ENCODE data around the gene COX5A. TPM values are rescaled to one million over a fixed set of nuclear protein-coding genes. Genes with fewer than 3 reads are reported as not detected.

Gene COX5A
- total and polyA plus RNA-seq, 10 donors: 83.2 to 247 (median 114) TPM

DNA sequence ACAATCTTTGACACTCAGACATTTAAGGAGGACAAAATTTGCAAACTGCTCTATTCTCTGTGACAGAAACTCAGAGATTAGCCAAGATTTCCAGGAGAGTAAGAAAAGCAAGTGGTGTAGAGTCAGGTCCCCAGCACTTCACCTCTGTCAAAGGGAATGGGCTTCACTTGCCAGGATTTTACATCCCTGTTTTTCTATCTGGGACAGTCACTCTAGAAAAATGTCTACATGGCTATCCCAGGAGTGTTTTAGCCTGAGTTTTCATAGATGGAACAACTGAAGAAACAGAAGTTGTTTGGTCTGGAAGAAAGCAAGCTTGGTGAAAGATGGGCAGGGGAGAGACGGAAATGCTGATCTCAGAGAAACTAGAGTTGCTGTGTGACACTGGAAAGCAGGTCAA, 34.2 kb downstream of the COX5A start:
- WGBS, 5 donors: 63 to 90% (median 81%) methylated on average over 1 of the region's 1 CpG
- H3K4me1 ChIP-seq: peaks cover 27 to 84% (median 73%) of the 10 kb centered on the region in 6 donors
- peak overlapping the region in 1 of 8 donors; percentile 93 for H3K27ac ChIP-seq
- intact Hi-C loops (cut with DNase I; ENCODE audit: low total_unique reads): loop anchor here (5.0 kb wide), 1 partner anchor 61 kb away; the partner anchor contains the start of gene ULK3
- no peaks in the 10 kb centered on the region for H3K27me3 ChIP-seq (replicated peaks in 1 of 7)
- no peak for DNase-seq
- TF ChIP-seq, protein P1, sequence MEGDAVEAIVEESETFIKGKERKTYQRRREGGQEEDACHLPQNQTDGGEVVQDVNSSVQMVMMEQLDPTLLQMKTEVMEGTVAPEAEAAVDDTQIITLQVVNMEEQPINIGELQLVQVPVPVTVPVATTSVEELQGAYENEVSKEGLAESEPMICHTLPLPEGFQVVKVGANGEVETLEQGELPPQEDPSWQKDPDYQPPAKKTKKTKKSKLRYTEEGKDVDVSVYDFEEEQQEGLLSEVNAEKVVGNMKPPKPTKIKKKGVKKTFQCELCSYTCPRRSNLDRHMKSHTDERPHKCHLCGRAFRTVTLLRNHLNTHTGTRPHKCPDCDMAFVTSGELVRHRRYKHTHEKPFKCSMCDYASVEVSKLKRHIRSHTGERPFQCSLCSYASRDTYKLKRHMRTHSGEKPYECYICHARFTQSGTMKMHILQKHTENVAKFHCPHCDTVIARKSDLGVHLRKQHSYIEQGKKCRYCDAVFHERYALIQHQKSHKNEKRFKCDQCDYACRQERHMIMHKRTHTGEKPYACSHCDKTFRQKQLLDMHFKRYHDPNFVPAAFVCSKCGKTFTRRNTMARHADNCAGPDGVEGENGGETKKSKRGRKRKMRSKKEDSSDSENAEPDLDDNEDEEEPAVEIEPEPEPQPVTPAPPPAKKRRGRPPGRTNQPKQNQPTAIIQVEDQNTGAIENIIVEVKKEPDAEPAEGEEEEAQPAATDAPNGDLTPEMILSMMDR (IDR thresholded peaks at IDR 0.05 in 8 of 11, conservative IDR thresholded peaks at IDR 0.05 in 3 of 11): no peak
- TF ChIP-seq POLR2AphosphoS5 (IDR thresholded peaks at IDR 0.05) (no peak), POLR2A (IDR thresholded peaks at IDR 0.05) (no peak)
- no peaks in the 10 kb centered on the region for H3K9me3 ChIP-seq
- peaks cover 0 to 63% (median 45%) of the 10 kb centered on the region in 6 donors for H3K36me3 ChIP-seq
- H3K4me3 ChIP-seq: no peak overlapping the region

DNA sequence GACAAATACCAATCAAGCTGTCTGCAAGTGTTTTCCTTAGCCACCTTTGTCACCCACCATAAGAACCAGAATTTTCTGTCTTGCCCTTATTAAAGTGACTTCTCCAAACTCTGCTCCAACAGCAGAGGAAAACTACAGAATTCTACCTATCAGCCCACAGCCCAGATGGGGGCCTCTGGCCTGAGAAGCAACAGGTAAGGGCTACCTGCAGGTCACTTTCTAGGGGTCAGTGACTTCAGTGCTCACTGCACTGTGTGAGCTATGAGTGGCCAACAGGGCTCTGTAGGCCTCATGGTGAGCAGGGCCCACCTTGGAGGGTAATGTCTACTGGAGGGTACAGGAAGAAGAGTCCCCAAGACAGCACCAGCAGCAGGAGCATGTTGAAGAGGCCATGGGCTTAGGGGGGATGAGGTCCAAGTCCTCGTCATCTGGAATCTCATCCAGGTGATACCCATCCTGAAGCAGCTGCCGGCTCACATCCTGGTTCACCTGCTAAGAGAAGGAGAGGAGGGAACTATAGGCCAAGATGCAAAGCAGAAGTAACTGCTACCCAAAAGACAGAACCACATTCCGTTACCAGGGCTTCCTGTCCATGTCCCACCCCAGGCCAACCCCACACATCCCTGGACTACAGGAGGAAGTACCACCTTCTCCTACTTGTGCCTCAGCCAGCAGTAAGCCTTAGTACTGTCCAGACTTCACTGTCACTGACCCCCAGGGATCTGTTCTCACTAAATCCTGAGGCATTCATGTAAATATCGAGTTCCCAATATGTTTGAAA, 35.4 kb downstream of the COX5A start:
- intact Hi-C loops (cut with DNase I; ENCODE audit: low total_unique reads): loop anchor here (5.0 kb wide), 1 partner anchor 60 kb away; the partner anchor contains the start of gene ULK3
- 54 to 75% (median 59%) methylated on average over 4 of the region's 4 CpGs for WGBS, 5 donors
- DNase-seq: peak; percentile 63
- Histone ChIP-seq H3K4me3 (no peak overlapping the region), H3K27ac (peak overlapping the region in 4 of 8 donors; percentile 2 to 65 (median 54)), H3K9me3 (no peaks in the 10 kb centered on the region), H3K4me1 (peaks cover 26 to 92% (median 81%) of the 10 kb centered on the region in 6 donors), H3K36me3 (peaks cover 0 to 75% (median 52%) of the 10 kb centered on the region in 6 donors), H3K27me3 (replicated peaks in 1 of 7) (no peaks in the 10 kb centered on the region)
- TF ChIP-seq POLR2AphosphoS5 (IDR thresholded peaks at IDR 0.05) (peak in 1 of 3 donors; percentile 18), POLR2A (IDR thresholded peaks at IDR 0.05) (no peak)
- TF ChIP-seq, protein P1 (IDR thresholded peaks at IDR 0.05 in 8 of 11, conservative IDR thresholded peaks at IDR 0.05 in 3 of 11): no peak

DNA sequence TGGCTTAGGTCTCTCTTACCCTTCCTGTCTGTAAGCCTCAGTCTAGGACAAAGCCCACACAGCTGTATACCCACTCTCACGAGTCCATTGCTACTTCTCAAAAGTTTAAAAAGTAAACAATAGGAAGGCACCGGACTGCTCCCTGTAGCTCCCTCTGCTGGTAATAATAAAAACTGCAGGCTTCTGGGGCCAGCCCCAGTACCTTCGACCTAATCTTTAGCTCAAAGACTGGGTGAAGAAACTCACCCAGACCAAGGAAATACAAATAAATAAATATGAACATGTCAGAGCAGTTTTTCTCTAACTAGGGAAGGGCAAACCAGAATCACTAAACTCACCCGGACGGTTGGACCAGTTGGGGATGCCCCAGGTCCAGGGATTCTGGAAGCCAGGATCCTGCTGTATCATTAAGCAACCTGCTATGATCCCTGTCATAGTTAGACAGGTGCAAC, 36.2 kb downstream of the COX5A start:
- peak overlapping the region in 6 of 8 donors; percentile 18 to 70 (median 54) for H3K27ac ChIP-seq
- no peak overlapping the region for H3K4me3 ChIP-seq
- H3K9me3 ChIP-seq: no peaks in the 10 kb centered on the region
- peaks cover 0 to 83% (median 56%) of the 10 kb centered on the region in 6 donors for H3K36me3 ChIP-seq
- H3K4me1 ChIP-seq: peaks cover 22 to 93% (median 79%) of the 10 kb centered on the region in 6 donors
- peak; percentile 80 for DNase-seq
- WGBS, 5 donors: 20 to 28% (median 26%) methylated on average over 5 of the region's 5 CpGs
- intact Hi-C loops (cut with DNase I; ENCODE audit: low total_unique reads): loop anchor here (5.0 kb wide), 1 partner anchor 59 kb away; the partner anchor contains the start of gene ULK3
- TF ChIP-seq POLR2AphosphoS5 (IDR thresholded peaks at IDR 0.05) (no peak), POLR2A (IDR thresholded peaks at IDR 0.05) (no peak)
- TF ChIP-seq, protein P1 (IDR thresholded peaks at IDR 0.05 in 8 of 11, conservative IDR thresholded peaks at IDR 0.05 in 3 of 11): peak; percentile 76 to 97 (median 92)
- H3K27me3 ChIP-seq (replicated peaks in 1 of 7): no peaks in the 10 kb centered on the region

DNA sequence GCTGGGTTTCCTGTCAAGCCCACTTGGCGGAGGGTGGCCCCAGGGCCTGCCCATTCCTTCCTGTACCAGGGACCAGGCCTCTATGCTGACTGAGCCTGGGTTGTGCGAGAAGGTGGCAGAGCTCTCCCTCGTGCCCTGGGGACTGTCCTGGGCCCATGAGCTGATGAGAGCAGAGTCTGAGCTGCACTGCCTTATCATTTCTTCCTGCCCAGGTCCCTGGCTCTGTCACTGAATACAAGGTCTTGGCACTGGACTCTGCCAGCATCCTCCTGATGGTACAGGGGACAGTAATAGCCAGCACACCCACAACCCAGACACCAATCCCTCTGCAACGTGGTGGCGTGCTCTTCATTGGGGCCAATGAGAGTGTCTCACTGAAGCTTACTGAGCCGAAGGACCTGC, 40.6 kb downstream of the COX5A start:
- H3K27ac ChIP-seq: peak overlapping the region in 6 of 8 donors; percentile 22 to 71 (median 66)
- peaks cover 0 to 83% (median 43%) of the 10 kb centered on the region in 6 donors for H3K36me3 ChIP-seq
- intact Hi-C loops (cut with DNase I; ENCODE audit: low total_unique reads): no loop called here
- H3K4me3 ChIP-seq: no peak overlapping the region
- H3K4me1 ChIP-seq: peaks cover 11 to 73% (median 59%) of the 10 kb centered on the region in 6 donors
- 52 to 76% (median 63%) methylated on average over 6 of the region's 6 CpGs for WGBS, 5 donors
- H3K9me3 ChIP-seq: no peaks in the 10 kb centered on the region
- DNase-seq: peak; percentile 73
- no peaks in the 10 kb centered on the region for H3K27me3 ChIP-seq (replicated peaks in 1 of 7)
- TF ChIP-seq, protein P1 (IDR thresholded peaks at IDR 0.05 in 8 of 11, conservative IDR thresholded peaks at IDR 0.05 in 3 of 11): no peak
- peak in 2 of 3 donors; percentile 61 to 72 for TF ChIP-seq POLR2AphosphoS5 (IDR thresholded peaks at IDR 0.05)

Data from spleen (tissue), 11 donors.